Posterior cingulate gyrus (tissue), 11 donors: ENCODE measurements around the gene UBA7.

Experiments used
- DNase-seq, 10 donors: peaks; one replicate each; pipeline versions ENCODE4 v3.0.0 to v3.0.0-alpha.2; 2020 to 2021; ENCODE audit warnings: mixed read lengths in 3 of 10
- intact Hi-C: fragments of 100-400 bp; cut with DNase I; formaldehyde crosslinking; loops from one replicate; pipeline ENCODE4 v1.15.1; 2023

UBA7 gene

GRCh38 chr3:49763981-49764380 lies 49.8 kb downstream of the UBA7 start:
- intact Hi-C loops, result no loop called here
- DNase-seq, result no peak

- intact Hi-C loops, result no loop called here
- DNase-seq, result no peak
Observed at GRCh38 chr3:49761661-49762060, 52.1 kb downstream of the UBA7 start.

GRCh38 chr3:49759226-49759625 lies 54.5 kb downstream of the UBA7 start:
- no peak for DNase-seq
- intact Hi-C loops, result no loop called here

- DNase-seq, result no peak
- intact Hi-C loops, result no loop called here
Observed at GRCh38 chr3:49757197-49757596, 56.6 kb downstream of the UBA7 start.

GRCh38 chr3:49756036-49756435 lies 57.7 kb downstream of the UBA7 start:
- DNase-seq, result no peak
- intact Hi-C loops, result no loop called here
